ENCODE measurements around the gene VAMP1.

DNA sequence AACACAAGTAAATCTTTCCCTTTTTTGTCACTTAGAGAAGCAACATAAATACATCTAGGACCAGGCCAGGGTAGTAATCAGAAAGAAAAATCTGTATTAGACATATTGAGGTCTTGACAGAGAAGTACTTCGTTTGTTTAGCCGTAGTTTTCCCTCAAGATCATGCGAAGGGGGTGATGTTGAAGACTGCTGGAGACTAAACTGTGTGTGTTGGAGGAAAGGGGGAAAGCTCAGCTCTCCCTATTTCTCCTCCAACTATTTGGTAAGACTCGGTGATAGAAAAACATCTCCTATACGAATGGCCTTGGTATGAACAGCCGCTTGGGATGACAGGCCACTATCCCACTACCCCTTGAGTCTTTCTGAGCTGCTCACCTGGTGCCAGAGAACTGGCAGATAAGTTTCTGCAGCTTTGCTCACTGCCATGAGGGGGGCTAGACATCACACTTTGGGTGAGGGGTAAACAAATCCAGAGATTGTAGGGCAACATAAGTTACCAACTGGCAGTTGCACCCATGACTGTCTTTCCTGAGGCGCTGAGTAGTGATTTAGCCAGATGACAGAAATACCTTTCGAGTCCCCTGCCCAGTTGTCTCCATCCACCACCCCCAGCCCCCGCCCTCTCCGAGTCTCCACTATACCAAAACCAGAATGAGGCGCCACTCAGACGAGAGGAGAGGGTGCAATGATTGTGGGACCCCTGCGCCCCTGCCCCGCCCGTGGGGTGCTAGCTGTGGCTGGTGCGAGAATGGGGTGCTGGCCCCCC lies 685 bp downstream of the VAMP1 start:
- TF ChIP-seq, protein P1, sequence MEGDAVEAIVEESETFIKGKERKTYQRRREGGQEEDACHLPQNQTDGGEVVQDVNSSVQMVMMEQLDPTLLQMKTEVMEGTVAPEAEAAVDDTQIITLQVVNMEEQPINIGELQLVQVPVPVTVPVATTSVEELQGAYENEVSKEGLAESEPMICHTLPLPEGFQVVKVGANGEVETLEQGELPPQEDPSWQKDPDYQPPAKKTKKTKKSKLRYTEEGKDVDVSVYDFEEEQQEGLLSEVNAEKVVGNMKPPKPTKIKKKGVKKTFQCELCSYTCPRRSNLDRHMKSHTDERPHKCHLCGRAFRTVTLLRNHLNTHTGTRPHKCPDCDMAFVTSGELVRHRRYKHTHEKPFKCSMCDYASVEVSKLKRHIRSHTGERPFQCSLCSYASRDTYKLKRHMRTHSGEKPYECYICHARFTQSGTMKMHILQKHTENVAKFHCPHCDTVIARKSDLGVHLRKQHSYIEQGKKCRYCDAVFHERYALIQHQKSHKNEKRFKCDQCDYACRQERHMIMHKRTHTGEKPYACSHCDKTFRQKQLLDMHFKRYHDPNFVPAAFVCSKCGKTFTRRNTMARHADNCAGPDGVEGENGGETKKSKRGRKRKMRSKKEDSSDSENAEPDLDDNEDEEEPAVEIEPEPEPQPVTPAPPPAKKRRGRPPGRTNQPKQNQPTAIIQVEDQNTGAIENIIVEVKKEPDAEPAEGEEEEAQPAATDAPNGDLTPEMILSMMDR (IDR thresholded peaks at IDR 0.05), result no peak
- TF ChIP-seq POLR2A (IDR thresholded peaks at IDR 0.05), result no peak
